GM19238 (cell line): ENCODE results near the gene TUFT1.

ENCODE experiments used
- DNase-seq: peaks from one replicate; pipeline ENCODE4 v3.0.0; 2011; ENCODE audit warnings: low spot score; ENCODE audit not compliant: insufficient read length

Gene TUFT1

GRCh38 chr1:151536499-151536898 is 3.6 kb upstream of the TUFT1 start:
- DNase-seq = no peak

- no peak for DNase-seq
Measured at GRCh38 chr1:151537112-151537511, 3.0 kb upstream of the TUFT1 start.

DNA sequence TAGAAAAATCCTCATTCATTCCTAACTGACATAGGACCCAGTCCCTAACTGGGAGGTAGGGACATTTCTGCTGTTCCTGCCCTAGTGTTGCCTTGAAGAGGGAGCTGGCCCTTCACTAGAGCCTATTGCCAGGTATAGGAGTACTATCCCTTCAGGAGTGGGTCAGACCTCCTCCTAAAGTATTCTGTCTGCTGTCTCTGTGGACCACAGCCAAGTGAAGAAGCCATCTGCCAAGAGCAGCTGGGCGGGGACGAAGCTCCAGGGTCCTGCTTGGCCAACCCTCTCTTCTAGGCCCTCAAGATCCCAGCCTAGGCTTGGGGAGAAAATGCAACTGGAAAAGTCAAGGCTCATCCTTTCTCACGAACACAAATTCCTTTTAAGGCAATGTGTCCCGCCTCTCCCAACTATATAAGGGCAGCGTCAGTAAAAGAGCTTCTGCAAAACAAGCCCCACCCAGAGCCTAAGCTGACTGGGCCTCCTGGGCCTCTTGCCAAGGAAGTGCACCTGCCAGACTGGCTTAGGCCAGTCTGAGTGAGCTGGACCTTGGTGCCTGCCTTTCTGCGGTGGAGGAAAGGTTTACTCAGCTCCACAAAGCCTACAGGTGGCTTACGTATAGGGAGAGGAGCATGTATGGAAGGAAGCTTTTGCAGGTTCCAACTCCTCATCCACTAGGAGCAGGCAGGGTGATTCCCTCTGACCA is 638 bp upstream of the TUFT1 start:
- peak; percentile 39 for DNase-seq

- DNase-seq = no peak
Measured at GRCh38 chr1:151540982-151541377, 871 bp downstream of the TUFT1 start.

GRCh38 chr1:151541752-151542151 is 1.6 kb downstream of the TUFT1 start:
- no peak for DNase-seq

- no peak for DNase-seq
Measured at GRCh38 chr1:151542710-151543129, 2.6 kb downstream of the TUFT1 start.

DNA sequence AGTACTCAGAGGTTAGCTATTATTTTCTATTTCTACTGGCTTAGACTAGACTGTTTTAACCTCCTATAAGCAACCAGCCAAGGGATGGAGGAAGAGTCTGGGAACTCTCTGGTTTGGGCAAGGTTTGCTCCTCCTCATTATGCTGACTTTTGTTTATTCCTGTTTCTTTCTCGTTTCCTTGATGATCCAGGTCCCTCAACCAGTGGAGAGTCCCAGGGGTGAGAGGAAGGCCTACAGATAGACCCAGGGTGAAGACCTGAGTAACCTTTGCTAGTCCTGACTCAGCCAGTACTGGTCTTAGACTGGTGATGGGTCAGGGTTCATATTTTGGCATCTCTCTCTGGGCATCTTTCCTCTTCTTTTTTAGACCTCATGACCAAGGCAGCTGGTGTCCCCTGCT is 5.4 kb downstream of the TUFT1 start:
- DNase-seq = no peak

DNA sequence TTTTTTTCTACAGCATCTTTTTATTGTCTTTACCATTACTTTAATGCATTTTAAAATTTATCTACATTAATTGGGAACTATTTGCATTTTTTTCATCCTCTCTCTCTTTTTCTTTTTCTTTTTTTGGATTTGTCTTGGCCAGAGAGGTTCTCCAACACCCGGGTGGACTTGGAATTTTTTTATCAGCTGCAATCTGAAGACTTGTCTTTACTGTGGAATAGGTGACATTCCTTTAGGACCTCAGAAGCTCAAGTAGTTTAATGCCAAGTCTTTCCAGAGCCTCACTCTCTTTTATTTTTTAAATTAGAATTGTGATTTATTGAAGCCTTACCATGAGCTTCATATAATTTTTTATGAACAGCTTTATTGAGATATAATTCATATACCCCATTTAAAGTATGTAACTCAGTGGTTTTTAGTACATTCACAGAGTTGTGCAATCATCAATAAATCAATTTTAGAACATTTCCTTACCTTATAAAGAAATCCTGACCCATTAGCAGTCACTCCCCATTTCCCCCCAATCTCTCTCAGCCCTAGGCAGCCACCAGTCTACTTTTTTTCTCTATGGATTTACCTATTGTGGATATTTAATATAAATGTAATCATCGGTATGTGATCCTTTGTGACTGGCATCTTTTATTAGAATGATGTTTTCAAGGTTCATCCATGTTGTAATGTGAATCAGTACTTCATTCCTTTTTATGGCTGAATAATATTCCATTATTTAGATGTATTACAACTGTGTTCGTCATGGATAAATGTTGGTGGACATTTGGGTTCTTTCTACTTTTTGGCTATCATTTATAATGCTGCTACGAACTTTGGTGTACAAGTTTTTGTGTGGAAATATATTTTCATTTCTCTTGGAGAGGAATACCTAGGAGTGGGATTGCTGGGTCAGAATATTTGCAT is 6.2 kb downstream of the TUFT1 start:
- DNase-seq = no peak

- no peak for DNase-seq
Measured at GRCh38 chr1:151547119-151547899, 7.2 kb downstream of the TUFT1 start.

DNA sequence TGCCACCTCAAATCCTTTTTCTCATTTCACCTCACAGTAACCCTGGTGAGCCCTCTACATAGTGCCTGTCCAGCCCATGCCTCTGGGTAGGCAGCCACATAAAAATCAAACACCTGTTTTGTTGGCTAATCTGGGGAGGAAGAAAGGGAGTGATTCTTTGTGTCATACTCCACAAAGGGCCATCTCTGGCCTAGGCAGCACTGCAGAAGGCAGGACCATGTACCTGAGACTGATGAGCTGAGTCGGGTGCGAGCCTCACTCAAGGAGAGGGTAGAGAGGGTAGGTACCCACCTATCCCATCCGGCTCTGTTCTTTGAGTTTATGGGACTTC is 7.8 kb downstream of the TUFT1 start:
- DNase-seq = no peak

DNA sequence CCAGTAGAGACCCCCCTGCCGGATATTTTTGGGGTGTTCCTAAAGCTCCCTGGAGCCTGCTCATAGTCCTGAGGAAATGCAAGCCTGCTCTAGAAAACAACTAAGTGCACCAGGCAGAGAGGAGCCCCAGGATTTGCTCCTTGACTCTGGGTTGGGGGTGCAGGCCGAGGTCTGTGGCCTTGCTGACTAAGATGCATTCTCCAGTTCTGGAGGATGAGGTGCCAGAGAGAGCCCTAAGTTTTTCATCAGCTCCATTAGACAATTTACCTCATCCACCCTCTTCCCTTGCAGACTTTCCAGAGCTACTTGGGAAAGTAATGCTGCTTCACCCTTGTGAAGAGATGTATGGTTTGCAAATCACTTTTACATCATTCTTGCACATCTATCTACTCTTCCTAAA is 9.1 kb downstream of the TUFT1 start:
- no peak for DNase-seq

GRCh38 chr1:151553659-151554058 is 13.6 kb downstream of the TUFT1 start:
- DNase-seq = no peak

- DNase-seq = no peak
Measured at GRCh38 chr1:151556052-151556451, 15.9 kb downstream of the TUFT1 start.

DNA sequence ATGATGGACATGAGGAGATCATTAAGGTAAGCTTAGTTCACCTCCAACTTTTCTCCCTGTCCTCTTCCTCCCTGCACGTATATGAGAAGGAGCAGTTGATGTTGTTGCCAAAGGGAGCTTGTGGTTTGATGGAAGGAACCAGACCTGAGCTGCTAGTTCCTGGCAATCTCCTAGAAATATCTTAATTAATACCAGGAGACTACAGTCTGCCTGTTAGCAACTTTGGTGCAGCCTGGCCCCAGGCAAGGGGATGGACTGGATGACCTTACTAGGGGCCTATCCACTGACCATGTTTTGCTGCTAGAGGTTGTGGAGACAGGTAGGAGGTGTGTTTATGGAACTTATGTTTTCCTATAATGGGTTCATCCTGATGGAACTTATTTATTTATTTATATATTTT is 22.6 kb downstream of the TUFT1 start:
- DNase-seq = no peak

DNA sequence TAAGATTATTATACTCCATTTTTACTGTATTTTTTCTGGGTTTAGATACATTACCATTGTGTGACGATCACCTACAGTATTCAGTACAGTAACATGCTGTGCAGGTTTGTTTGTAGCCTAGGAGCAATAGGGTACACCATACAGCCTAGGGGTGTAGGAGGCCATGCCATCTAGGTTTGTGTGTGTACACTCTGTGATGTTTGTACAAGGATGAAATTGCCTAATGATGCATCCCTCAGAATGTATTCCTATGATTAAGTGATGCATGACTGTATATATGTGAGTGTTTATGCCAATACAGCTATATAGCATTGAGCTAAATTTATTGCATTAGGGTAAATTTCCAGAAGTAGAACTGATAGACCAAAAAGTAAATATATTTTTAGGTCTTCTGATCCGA is 23.3 kb downstream of the TUFT1 start:
- no peak for DNase-seq

GRCh38 chr1:151565502-151566189 is 25.5 kb downstream of the TUFT1 start:
- DNase-seq = no peak

GRCh38 chr1:151568626-151569088 is 28.5 kb downstream of the TUFT1 start:
- no peak for DNase-seq

DNA sequence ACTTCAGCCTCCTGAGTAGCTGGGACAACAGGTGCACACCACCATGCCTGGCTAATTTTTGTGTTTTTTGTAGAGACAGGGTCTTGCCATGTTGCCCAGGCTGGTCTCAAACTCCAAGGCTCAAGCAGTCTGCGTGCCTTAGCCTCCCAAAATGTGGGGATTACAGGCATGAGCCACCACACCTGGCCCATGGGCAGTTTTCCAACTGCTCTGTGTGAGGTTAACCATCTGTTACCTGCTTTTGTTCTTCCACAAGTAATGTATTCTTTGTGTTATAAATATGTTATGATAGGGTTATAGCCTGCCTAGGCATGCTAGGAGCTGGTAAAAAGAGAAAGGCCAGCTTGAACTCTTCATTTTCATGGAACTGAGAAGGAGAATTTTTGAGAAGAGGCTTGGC is 30.7 kb downstream of the TUFT1 start:
- DNase-seq = no peak

- no peak for DNase-seq
Measured at GRCh38 chr1:151574575-151575529, 34.7 kb downstream of the TUFT1 start.

GRCh38 chr1:151577173-151577572 is 37.1 kb downstream of the TUFT1 start:
- DNase-seq = no peak
